Measurements from ENCODE around the gene PIAS4.
A peak's percentile ranks its signal among the peaks of the same experiment; 100 is the strongest.

The PIAS4 gene

GRCh38 chr19:4061683-4062418 lies 54.3 kb downstream of the PIAS4 start:
- no peak for DNase-seq

- DNase-seq, result no peak
Observed at GRCh38 chr19:4062419-4063368, 55.2 kb downstream of the PIAS4 start.

- DNase-seq, result no peak
Observed at GRCh38 chr19:4063369-4064148, 56.0 kb downstream of the PIAS4 start.

- DNase-seq, result no peak
Observed at GRCh38 chr19:4064149-4064495, 56.6 kb downstream of the PIAS4 start.

GRCh38 chr19:4064496-4065260 lies 57.1 kb downstream of the PIAS4 start:
- no peak for DNase-seq

- DNase-seq, result peak; percentile 87
Observed at GRCh38 chr19:4065430-4066175, 58.1 kb downstream of the PIAS4 start.

- DNase-seq, result no peak
Observed at GRCh38 chr19:4066176-4066606, 58.7 kb downstream of the PIAS4 start.

GRCh38 chr19:4066682-4067395 lies 59.3 kb downstream of the PIAS4 start, which contains the start of gene ZBTB7A:
ZBTB7A (minus strand) TSS chr19:4066899; CDS start chr19:4055232, 11,667 bp downstream.
- DNase-seq, result peak; percentile 17

GRCh38 chr19:4067396-4068046 lies 60.0 kb downstream of the PIAS4 start:
- no peak for DNase-seq

GRCh38 chr19:4068047-4068966 lies 60.8 kb downstream of the PIAS4 start:
- no peak for DNase-seq

- no peak for DNase-seq
Observed at GRCh38 chr19:4069331-4069959, 61.9 kb downstream of the PIAS4 start.

- DNase-seq, result no peak
Observed at GRCh38 chr19:4071610-4072009, 64.1 kb downstream of the PIAS4 start.

GRCh38 chr19:4075373-4075772 lies 67.8 kb downstream of the PIAS4 start:
- no peak for DNase-seq

GRCh38 chr19:4077007-4077374 lies 69.5 kb downstream of the PIAS4 start:
- DNase-seq, result no peak

- no peak for DNase-seq
Observed at GRCh38 chr19:4077800-4078684, 70.5 kb downstream of the PIAS4 start.

GRCh38 chr19:4080473-4080872 lies 72.9 kb downstream of the PIAS4 start:
- no peak for DNase-seq

GRCh38 chr19:4081441-4082129 lies 74.0 kb downstream of the PIAS4 start:
- DNase-seq, result no peak
